Measurements from ENCODE around the gene RPL41. TPM values are rescaled to one million over a fixed set of nuclear protein-coding genes. Genes with fewer than 3 reads are reported as not detected.
"Not testable (repeated sequence)": the region's sequence is repeated elsewhere in the genome, so short reads cannot be mapped to it uniquely, and the experiment has no call there.

RPL41 gene
- total RNA-seq, 2 experiments from 2014 or later = 5,865 to 5,989 TPM

DNA sequence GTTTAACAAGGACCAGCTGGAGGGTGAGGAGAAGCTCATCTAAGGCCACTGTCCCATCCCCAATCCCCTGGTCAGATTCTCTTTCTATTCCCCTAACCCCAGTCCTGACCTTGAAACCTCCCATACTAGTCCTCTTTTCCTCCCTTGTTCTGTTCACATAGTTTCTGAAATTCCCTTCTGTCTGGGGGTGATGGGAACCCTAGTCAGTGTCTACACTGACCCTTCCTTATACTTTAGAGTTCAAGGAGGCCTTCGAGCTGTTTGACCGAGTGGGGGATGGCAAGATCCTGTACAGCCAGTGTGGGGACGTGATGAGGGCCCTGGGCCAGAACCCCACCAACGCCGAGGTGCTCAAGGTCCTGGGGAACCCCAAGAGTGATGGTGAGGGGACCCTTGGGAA is 38.4 kb downstream of the RPL41 start:
- peaks cover 47% of the 10 kb centered on the region for H3K4me1 ChIP-seq (ENCODE audit: insufficient read depth, low read length)
- H3K4me3 ChIP-seq (ENCODE audit: low read length) = no peak overlapping the region
- TF ChIP-seq, protein P1, sequence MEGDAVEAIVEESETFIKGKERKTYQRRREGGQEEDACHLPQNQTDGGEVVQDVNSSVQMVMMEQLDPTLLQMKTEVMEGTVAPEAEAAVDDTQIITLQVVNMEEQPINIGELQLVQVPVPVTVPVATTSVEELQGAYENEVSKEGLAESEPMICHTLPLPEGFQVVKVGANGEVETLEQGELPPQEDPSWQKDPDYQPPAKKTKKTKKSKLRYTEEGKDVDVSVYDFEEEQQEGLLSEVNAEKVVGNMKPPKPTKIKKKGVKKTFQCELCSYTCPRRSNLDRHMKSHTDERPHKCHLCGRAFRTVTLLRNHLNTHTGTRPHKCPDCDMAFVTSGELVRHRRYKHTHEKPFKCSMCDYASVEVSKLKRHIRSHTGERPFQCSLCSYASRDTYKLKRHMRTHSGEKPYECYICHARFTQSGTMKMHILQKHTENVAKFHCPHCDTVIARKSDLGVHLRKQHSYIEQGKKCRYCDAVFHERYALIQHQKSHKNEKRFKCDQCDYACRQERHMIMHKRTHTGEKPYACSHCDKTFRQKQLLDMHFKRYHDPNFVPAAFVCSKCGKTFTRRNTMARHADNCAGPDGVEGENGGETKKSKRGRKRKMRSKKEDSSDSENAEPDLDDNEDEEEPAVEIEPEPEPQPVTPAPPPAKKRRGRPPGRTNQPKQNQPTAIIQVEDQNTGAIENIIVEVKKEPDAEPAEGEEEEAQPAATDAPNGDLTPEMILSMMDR (IDR thresholded peaks at IDR 0.05) = no peak
- ATAC-seq (ENCODE audit: poor library complexity) (no peak), DNase-seq (no peak)
- peaks cover 26% of the 10 kb centered on the region for H3K36me3 Mint-ChIP-seq (ENCODE audit: low read depth)
- peak overlapping the region; percentile 49 for H3K4me3 Mint-ChIP-seq
- CTCF ChIA-PET = interaction anchor here (1.2 kb wide), 1 partner anchor 29 kb away, joined by 7 read pairs; no protein-coding TSS in a partner anchor
- H3K36me3 ChIP-seq (ENCODE audit: insufficient read depth, low read length) = peaks cover 7% of the 10 kb centered on the region
- no peaks in the 10 kb centered on the region for H3K27me3 ChIP-seq (ENCODE audit: control insufficient read depth in 1 of 2, insufficient read depth in 2 of 2, low read length in 2 of 2)
- intact Hi-C loops (cut with DNase I, micrococcal nuclease) = loop anchor here (5.0 kb wide), 2 partner anchors 32 to 38 kb away; partner anchors contain the start of genes RPL41 (in 1 of the 2), SMARCC2 (in 1 of the 2) and ZC3H10 (in 1 of the 2)
- H3K27ac ChIP-seq (ENCODE audit: low read depth in 1 of 2, low read length in 2 of 2) = no peak overlapping the region
- POLR2A ChIA-PET = interaction anchor here (0.7 to 1.6 kb wide), 6 partner anchors 10 to 465 kb away, joined by 3 to 6 read pairs (median 4); partner anchors contain the start of genes ESYT1, SMARCC2 and ZC3H10
- no peaks in the 10 kb centered on the region for H3K9me3 ChIP-seq (ENCODE audit: control insufficient read depth in 1 of 2, insufficient read depth in 1 of 2, low read length in 2 of 2)
- H3K4me1 Mint-ChIP-seq (ENCODE audit: low read depth) = peaks cover 48% of the 10 kb centered on the region
- H3K9me3 Mint-ChIP-seq = no peaks in the 10 kb centered on the region
- no peaks in the 10 kb centered on the region for H3K27me3 Mint-ChIP-seq
- peak overlapping the region; percentile 43 for H3K27ac Mint-ChIP-seq

DNA sequence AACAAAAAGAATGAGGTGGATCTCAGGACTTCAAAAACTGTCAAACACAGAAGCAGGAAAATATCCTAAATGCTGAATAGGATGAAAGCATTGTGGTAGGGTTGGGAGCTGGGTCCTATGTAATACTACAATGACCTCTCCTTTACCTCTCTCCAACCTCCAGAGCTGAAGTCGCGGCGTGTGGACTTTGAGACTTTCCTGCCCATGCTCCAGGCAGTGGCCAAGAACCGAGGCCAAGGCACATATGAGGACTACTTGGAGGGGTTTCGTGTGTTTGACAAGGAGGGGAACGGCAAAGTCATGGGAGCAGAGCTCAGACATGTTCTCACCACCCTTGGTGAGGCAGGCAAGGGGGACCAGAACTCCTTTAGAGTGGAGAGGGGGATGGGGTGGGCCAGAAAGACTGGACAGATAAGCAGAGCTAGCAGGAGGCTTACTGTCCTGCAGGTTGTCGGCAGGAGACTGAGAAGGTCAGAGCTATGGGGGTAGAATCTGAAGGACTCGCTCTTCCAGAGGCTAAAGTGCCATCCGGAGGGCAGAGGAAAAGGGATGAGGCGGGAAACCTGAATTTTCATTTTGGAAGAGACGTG is 38.9 kb downstream of the RPL41 start:
- POLR2A ChIA-PET = interaction anchor here (0.7 to 1.6 kb wide), 6 partner anchors 9 to 464 kb away, joined by 3 to 4 read pairs (median 3); partner anchors contain the start of genes SMARCC2 and ZC3H10
- Histone ChIP-seq H3K9me3 (ENCODE audit: control insufficient read depth in 1 of 2, insufficient read depth in 1 of 2, low read length in 2 of 2) (no peaks in the 10 kb centered on the region), H3K4me3 (ENCODE audit: low read length) (no peak overlapping the region), H3K27me3 (ENCODE audit: control insufficient read depth in 1 of 2, insufficient read depth in 2 of 2, low read length in 2 of 2) (no peaks in the 10 kb centered on the region), H3K4me1 (ENCODE audit: insufficient read depth, low read length) (peaks cover 52% of the 10 kb centered on the region), H3K36me3 (ENCODE audit: insufficient read depth, low read length) (peaks cover 13% of the 10 kb centered on the region), H3K27ac (ENCODE audit: low read depth in 1 of 2, low read length in 2 of 2) (no peak overlapping the region)
- no peaks in the 10 kb centered on the region for H3K9me3 Mint-ChIP-seq
- peaks cover 50% of the 10 kb centered on the region for H3K4me1 Mint-ChIP-seq (ENCODE audit: low read depth)
- TF ChIP-seq, protein P1 (IDR thresholded peaks at IDR 0.05) = no peak
- ATAC-seq (ENCODE audit: poor library complexity) = no peak
- intact Hi-C loops (cut with DNase I, micrococcal nuclease) = no loop called here
- H3K4me3 Mint-ChIP-seq = peak overlapping the region; percentile 49
- peak overlapping the region; percentile 43 for H3K27ac Mint-ChIP-seq
- no peak for DNase-seq
- CTCF ChIA-PET = interaction anchor here (1.2 kb wide), 1 partner anchor 29 kb away, joined by 7 read pairs; no protein-coding TSS in a partner anchor
- H3K27me3 Mint-ChIP-seq = no peaks in the 10 kb centered on the region
- peaks cover 32% of the 10 kb centered on the region for H3K36me3 Mint-ChIP-seq (ENCODE audit: low read depth)

- Histone ChIP-seq H3K27ac (ENCODE audit: low read depth in 1 of 2, low read length in 2 of 2) (peak overlapping the region; percentile 60 to 74), H3K4me1 (ENCODE audit: insufficient read depth, low read length) (peaks cover 57% of the 10 kb centered on the region), H3K4me3 (ENCODE audit: low read length) (peak overlapping the region; percentile 78), H3K36me3 (ENCODE audit: insufficient read depth, low read length) (peaks cover 25% of the 10 kb centered on the region)
- ChIA-PET CTCF (interaction anchor here (1.4 kb wide), 1 partner anchor 31 kb away, joined by 10 read pairs; no protein-coding TSS in a partner anchor), POLR2A (interaction anchor here (0.7 to 0.8 kb wide), 3 partner anchors 29 to 932 kb away, joined by 3 to 4 read pairs (median 3); partner anchors contain the start of genes ESYT1 and NAB2)
- Mint-ChIP-seq H3K36me3 (ENCODE audit: low read depth) (peaks cover 39% of the 10 kb centered on the region), H3K27ac (peak overlapping the region; percentile 92), H3K4me3 (peak overlapping the region; percentile 96), H3K4me1 (ENCODE audit: low read depth) (peaks cover 50% of the 10 kb centered on the region)
- not testable (repeated sequence) for DNase-seq; H3K27me3 Mint-ChIP-seq; H3K9me3 Mint-ChIP-seq; H3K9me3 ChIP-seq (ENCODE audit: control insufficient read depth in 1 of 2, insufficient read depth in 1 of 2, low read length in 2 of 2); ATAC-seq (ENCODE audit: poor library complexity); H3K27me3 ChIP-seq (ENCODE audit: control insufficient read depth in 1 of 2, insufficient read depth in 2 of 2, low read length in 2 of 2)
- intact Hi-C loops (cut with DNase I, micrococcal nuclease) = loop anchor here in 1 of 2 experiments (1.0 kb wide), 1 partner anchor 30 kb away; no protein-coding TSS in a partner anchor
Observed at GRCh38 chr12:56156464-56157200, 40.2 kb downstream of the RPL41 start.

Measured in CD4-positive, alpha-beta T cell (primary cell).